Ishikawa (cell line): ENCODE measurements around the gene ZNF576.

Experiments
- CEBPB ChIP-seq: IDR thresholded peaks from 2 replicates; pipeline ENCODE4 v1.6.1; 2012
- CREB1 ChIP-seq: IDR thresholded peaks from 2 replicates; pipeline ENCODE4 v1.6.1; 2012; ENCODE audit warnings: low read depth
- EGR1 ChIP-seq: IDR thresholded peaks from 2 replicates; pipeline ENCODE4 v1.6.1; 2012
- EP300 ChIP-seq: IDR thresholded peaks from 2 replicates; pipeline ENCODE4 v1.6.1; 2012; ENCODE audit warnings: borderline replicate concordance
- FOXM1 ChIP-seq: IDR thresholded peaks from 2 replicates; pipeline ENCODE4 v1.6.1; 2012; ENCODE audit warnings: low read depth, borderline replicate concordance
- MAX ChIP-seq: IDR thresholded peaks from 2 replicates; pipeline ENCODE4 v1.6.1; 2012
- NFIC ChIP-seq: IDR thresholded peaks from 2 replicates; pipeline ENCODE4 v1.6.1; 2012
- RAD21 ChIP-seq: IDR thresholded peaks from 2 replicates; pipeline ENCODE4 v1.6.1; 2012; ENCODE audit warnings: low read depth
- REST ChIP-seq: IDR thresholded peaks from 2 replicates; pipeline ENCODE4 v1.6.1; 2012; ENCODE audit warnings: low read depth, mild to moderate bottlenecking
- TAF1 ChIP-seq: IDR thresholded peaks from 2 replicates; pipeline ENCODE4 v1.6.1; 2012; ENCODE audit warnings: low read depth, mild to moderate bottlenecking
- TCF12 ChIP-seq: IDR thresholded peaks from 2 replicates; pipeline ENCODE4 v1.6.1; 2012; ENCODE audit warnings: low read depth
- TEAD4 ChIP-seq: IDR thresholded peaks from 2 replicates; pipeline ENCODE4 v1.6.1; 2012
- USF1 ChIP-seq: IDR thresholded peaks from 2 replicates; pipeline ENCODE4 v1.6.1; 2012
- YY1 ChIP-seq: IDR thresholded peaks from 2 replicates; pipeline ENCODE4 v1.6.1; 2012; ENCODE audit warnings: low read depth
- ZBTB7A ChIP-seq: IDR thresholded peaks from 2 replicates; pipeline ENCODE4 v1.6.1; 2012; ENCODE audit warnings: low read depth

Gene ZNF576

GRCh38 chr19:43631491-43631890 is 35.1 kb downstream of the ZNF576 start:
- TF ChIP-seq FOXM1 (no peak), RAD21 (no peak), TEAD4 (no peak), NFIC (no peak), TCF12 (no peak), MAX (no peak), YY1 (no peak), TAF1 (no peak), REST (no peak), EGR1 (no peak), CREB1 (no peak), USF1 (no peak), ZBTB7A (no peak), CEBPB (no peak), EP300 (no peak)

- TF ChIP-seq FOXM1: no peak
- no peak for TF ChIP-seq REST
These were observed 37.1 kb downstream of the ZNF576 start for GRCh38 chr19:43633520-43633919.

- TF ChIP-seq EP300 (no peak), RAD21 (no peak), ZBTB7A (no peak), TAF1 (no peak), NFIC (no peak), YY1 (no peak), FOXM1 (no peak), MAX (no peak), CEBPB (no peak), EGR1 (no peak), TEAD4 (no peak), USF1 (no peak), REST (no peak), TCF12 (no peak), CREB1 (no peak)
These were observed 37.7 kb downstream of the ZNF576 start for GRCh38 chr19:43634068-43634467.

GRCh38 chr19:43634506-43634871 is 38.1 kb downstream of the ZNF576 start:
- TF ChIP-seq REST (no peak), ZBTB7A (peak; percentile 10; the same call in 1 of the 2 replicates)
